ENCODE measurements around the gene PLA2G4B.

GRCh38 chr15:41824062-41824745, 14.4 kb upstream of the PLA2G4B start:
- TF ChIP-seq POLR2A (IDR thresholded peaks at IDR 0.05; ENCODE audit: low read depth, low read length) (no peak), POLR2AphosphoS5 (IDR thresholded peaks at IDR 0.05; ENCODE audit: low read depth, low read length) (no peak), TAF1 (IDR thresholded peaks at IDR 0.05; ENCODE audit: low read depth, low read length) (no peak)

Measured in GM12891 (cell line).